Stimulated activated CD4-positive, alpha-beta T cell treated with anti-CD3 and anti-CD28 coated beads, Interleukin-2, amount 100 ng/mL, for 4 hours (primary cell): ENCODE data around the gene NOP10.
"Not testable (repeated sequence)": the region's sequence is repeated elsewhere in the genome, so short reads cannot be mapped to it uniquely, and the experiment has no call there.

Experiments used
- DNase-seq: peaks from one replicate; pipeline ENCODE4 v3.0.0-alpha.2; 2020; ENCODE audit warnings: low read depth

NOP10 gene

GRCh38 chr15:34358948-34359347 lies 16.0 kb upstream of the NOP10 start:
- DNase-seq: no peak

- DNase-seq: no peak
Measured at GRCh38 chr15:34358367-34358766, 15.4 kb upstream of the NOP10 start.

GRCh38 chr15:34357653-34358052 lies 14.7 kb upstream of the NOP10 start:
- DNase-seq: no peak

DNA sequence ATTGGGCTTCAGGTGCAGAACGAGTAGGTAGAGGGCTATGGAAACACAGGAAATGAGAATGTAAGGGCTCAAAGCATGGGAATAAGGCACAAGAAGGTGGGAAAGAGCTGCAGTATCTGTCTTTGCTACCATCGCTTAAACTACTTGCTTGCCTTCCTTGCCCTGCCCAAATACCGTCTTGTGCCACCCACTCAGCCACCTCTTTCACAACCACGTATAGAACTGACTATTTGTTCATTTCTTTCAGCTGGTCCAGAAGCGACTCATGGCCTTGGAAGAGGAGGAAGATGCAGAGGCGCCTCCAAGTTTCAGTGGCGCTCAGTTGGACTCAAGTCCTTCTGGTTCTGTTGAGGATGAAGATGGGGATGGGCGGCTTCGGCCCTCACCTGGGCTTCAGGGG lies 12.3 kb upstream of the NOP10 start:
- no peak for DNase-seq

DNA sequence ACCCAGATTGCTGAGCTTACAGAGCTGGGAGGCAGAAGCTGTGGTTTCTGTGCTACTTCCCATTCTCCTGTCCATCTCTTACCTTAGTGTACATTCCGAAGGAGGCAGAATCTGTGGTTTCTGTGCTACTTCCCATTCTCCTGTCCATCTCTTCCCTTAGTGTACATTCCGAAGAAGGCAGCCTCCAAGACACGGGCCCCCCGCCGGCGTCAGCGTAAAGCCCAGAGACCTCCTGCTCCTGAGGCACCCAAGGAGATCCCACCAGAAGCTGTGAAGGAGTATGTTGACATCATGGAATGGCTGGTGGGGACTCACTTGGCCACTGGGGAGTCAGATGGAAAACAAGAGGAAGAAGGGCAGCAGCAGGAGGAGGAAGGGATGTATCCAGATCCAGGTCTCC lies 11.3 kb upstream of the NOP10 start:
- DNase-seq: no peak

GRCh38 chr15:34353627-34354026 lies 10.7 kb upstream of the NOP10 start:
- DNase-seq: no peak

- not testable (repeated sequence) for DNase-seq
Measured at GRCh38 chr15:34352996-34353395, 10.1 kb upstream of the NOP10 start.

- no peak for DNase-seq
Measured at GRCh38 chr15:34349769-34350168, 6.8 kb upstream of the NOP10 start.

DNA sequence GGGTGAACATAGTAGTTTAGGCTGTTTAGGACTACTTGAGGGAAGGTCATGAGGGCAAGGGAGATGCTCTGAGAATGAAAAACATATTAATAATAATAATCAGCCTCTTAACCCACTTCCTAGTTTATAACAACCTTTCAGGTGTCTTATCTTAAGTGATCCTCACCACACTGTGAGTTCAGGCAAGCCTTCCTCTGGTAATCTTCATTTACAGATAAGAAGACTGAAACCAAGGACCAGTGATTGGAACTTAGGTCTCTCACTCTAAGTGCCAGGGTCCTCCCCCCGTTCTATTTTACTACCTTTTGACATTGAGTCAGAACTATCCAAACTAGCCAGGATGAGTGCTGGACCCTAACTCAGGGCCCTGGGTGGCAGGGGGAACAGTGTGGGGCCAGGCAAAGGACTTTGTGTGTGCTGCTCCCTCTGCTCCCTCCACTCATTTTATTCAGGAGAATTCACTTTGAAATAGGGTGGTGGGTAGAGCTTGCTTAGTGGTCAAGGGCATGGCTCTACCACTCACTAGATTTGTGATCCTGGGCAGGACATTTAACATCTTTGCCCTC lies 5.9 kb upstream of the NOP10 start:
- no peak for DNase-seq

GRCh38 chr15:34347951-34348638 lies 5.2 kb upstream of the NOP10 start:
- DNase-seq: no peak

DNA sequence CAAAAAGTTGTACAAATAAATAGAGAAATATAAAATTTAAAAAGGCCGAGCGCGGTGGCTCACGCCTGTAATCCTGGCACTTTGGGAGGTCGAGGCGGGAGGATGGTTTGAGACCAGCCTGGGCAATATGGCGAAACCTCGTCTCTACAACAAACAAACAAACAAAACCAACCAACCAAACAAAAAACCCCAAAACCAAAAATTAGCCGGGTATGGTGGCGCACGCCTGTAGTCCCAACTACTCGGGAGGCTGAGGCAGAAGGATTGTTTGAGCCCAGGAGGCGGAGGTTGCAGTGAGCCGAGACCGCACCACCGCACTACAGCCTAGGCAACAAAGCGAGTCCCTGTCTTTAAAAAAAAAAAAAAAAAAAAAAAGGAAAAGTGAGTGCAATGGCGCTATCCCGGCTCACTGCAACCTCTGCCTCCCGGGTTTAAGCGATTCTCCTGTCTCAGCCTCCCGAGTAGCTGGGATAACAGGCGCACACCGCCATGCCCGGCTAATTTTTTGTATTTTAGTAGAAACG lies 661 bp downstream of the NOP10 start:
- not testable (repeated sequence) for DNase-seq

DNA sequence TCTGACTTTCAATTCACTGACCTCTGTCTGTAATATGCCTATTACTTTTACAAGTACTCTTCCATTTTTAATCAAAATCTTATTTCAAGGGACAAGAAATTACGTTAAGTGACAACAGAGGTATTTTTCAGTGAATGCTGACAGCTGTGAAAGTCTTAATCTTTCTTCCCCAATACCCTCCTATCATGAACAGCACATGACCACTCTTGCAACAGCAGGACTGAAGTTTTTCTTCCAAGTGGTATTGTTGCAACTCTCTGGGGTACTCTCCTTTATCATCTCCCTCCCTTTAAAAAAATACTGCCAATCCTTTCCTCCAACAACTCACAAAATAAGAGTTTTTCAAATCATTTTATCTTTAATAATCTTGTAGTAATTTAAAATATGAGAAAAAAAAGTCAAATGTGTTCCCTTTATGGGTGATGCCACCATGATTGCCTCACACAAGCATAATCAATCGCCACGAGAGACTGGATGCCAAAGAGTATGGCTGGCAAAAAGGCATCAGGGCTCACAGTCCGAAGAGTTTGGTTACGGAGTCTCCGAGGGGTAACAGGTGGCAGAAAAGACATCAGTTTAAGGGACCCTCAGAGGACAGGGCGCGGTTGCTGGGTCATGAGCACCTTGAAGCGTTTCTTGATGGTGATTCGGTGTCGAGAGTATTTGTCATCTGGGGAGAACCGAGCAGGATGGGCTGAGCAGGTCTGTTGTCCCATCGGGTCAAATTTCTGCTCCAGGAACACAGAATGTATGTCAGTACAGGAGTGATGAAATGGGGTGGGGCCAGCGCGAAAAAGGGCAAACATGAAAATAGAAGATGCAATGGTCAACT lies 1.3 kb downstream of the NOP10 start:
- DNase-seq: no peak

- DNase-seq: no peak
Measured at GRCh38 chr15:34339946-34340345, 3.0 kb downstream of the NOP10 start.

GRCh38 chr15:34338347-34338746 lies 4.6 kb downstream of the NOP10 start:
- DNase-seq: no peak

GRCh38 chr15:34337557-34338306 lies 5.2 kb downstream of the NOP10 start, which contains the start of gene SLC12A6:
SLC12A6 (minus strand) TSS chr15:34337781; CDS start chr15:34336680, 1,101 bp downstream.
- DNase-seq: peak; percentile 86

- no peak for DNase-seq
Measured at GRCh38 chr15:34336991-34337556, 5.9 kb downstream of the NOP10 start.

DNA sequence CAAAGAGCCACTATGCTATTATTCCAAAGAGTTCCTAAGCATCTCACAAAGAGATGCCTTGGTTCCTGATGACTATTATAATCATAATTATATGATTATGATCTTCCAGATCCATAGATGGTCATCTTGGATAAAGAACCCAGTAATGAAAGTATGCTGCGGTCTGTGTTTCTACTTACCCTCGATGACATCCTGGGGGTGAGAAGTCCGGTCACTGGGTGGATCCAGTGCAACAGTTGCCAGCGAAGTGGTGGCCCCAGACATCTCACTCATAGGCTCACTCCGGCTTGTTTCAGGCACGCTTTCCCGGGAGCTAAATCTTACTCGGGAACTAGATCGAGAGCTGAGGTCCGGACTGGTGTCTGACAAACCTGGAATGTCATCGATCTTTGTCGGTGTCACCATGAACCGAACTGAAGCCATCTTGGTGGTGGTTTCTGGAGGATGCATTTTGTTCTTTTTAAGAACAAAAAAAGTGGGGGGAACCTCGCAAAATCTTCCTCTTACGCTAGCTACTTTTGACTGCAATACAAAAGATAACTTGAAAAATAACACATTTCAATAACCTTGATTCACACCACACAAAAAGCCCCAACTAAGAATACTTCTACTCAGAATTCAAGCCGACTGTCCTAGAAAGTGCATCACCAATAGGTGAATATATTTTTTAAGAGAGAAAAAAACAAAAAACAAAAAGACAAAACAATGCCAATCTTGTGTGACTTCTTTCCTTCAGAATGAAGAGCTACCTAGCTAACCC lies 6.5 kb downstream of the NOP10 start:
- DNase-seq: no peak

DNA sequence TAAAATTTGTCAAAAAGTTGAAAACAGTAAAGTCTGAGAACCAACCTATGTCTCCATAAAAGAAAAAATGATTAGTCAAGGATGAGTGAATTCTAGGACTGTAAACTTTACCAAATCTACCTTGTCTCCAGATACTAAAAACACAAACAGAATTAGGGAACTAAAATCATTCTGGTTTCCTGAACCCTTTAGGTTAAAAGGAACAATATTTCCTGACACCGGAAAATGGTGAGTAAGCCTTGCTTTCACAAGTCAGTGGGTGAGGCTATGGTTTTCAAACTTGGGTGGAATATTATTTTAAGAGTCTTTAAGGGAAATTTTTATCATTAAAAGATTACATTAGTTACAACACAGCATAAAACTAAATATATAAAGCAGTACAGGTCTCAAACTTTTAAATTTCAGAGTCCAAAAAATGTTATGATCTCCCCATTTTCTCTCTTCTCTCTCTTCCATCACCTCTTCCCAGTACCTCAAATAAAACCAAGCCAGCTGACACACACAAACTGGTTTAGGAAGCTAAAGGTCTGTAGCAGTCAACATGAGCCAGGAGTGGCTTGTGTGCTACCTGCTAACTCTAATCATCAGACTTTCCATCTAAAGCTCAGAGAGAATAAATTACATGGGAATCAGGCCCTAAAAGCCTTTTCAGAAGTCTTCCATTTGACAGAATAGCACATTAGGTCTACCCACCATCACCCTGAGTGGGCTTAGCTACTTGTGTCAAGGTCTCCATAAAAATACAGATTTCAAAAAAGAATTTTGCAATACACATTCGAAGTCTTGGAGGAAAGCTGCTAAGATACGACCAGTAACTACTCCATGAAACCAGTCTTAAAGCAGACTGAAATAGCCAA lies 7.5 kb downstream of the NOP10 start:
- no peak for DNase-seq

GRCh38 chr15:34334672-34335071 lies 8.3 kb downstream of the NOP10 start:
- no peak for DNase-seq

GRCh38 chr15:34332553-34333120 lies 10.3 kb downstream of the NOP10 start:
- DNase-seq: no peak
